H1 (cell line): ENCODE measurements around the gene CRABP2. TPM values are rescaled to one million over a fixed set of nuclear protein-coding genes. Genes with fewer than 3 reads are reported as not detected.

ENCODE experiments used
- CTCF ChIA-PET: fragments of 300-600 bp; sonication (Branson Sonifier 250); formaldehyde crosslinking; loops from one replicate; lab custom pipeline; 2021; ENCODE audit not compliant: partially characterized antibody; lab: Charles Lee
- POLR2A ChIA-PET: fragments of 300-600 bp; sonication (Branson Sonifier 250); formaldehyde crosslinking; loops from one replicate; lab custom pipeline; 2021; ENCODE audit warnings: inconsistent platforms; ENCODE audit not compliant: partially characterized antibody; lab: Charles Lee
- DNase-seq, 2 experiments: peaks; one replicate each; pipeline versions ENCODE4 v3.0.0 to v3.0.0-alpha.2; 2010 to 2022; ENCODE audit warnings: low spot score in 2 of 2, low read depth in 1 of 2, mixed read lengths in 1 of 2
- FAIRE-seq: peaks from 2 replicates; lab custom pipeline; 2011; peaks lifted over from hg19 to GRCh38; lab: Jason Lieb, UNC
- H2AFZ ChIP-seq: 2 replicates; pipeline ENCODE4 v1.8.1; 2012; ENCODE audit warnings: low read length, inconsistent platforms
- H2AK5ac ChIP-seq: 2 replicates; pipeline ENCODE4 v1.6.1; 2013; ENCODE audit warnings: low read depth, low read length
- H2BK120ac ChIP-seq: replicated peaks from 2 replicates; pipeline ENCODE3; 2013; ENCODE audit warnings: low read depth, low read length, inconsistent platforms
- H2BK12ac ChIP-seq: 2 replicates; pipeline ENCODE4 v1.6.1; 2013; ENCODE audit warnings: low read depth, low read length
- H2BK15ac ChIP-seq: 2 replicates; pipeline ENCODE4 v1.6.1; 2013; ENCODE audit warnings: low read length
- H2BK20ac ChIP-seq: 2 replicates; pipeline ENCODE4 v1.6.1; 2013; ENCODE audit warnings: low read length
- H2BK5ac ChIP-seq: 2 replicates; pipeline ENCODE4 v1.6.1; 2013; ENCODE audit warnings: low read depth, low read length
- H3K14ac ChIP-seq: 2 replicates; pipeline ENCODE4 v1.6.1; 2013; ENCODE audit warnings: inconsistent platforms; ENCODE audit not compliant: insufficient read length
- H3K18ac ChIP-seq: 2 replicates; pipeline ENCODE4 v1.6.1; 2013; ENCODE audit warnings: low read length; ENCODE audit errors: extremely low read depth
- H3K23ac ChIP-seq: 2 replicates; pipeline ENCODE4 v1.6.1; 2013; ENCODE audit warnings: inconsistent platforms; ENCODE audit not compliant: insufficient read length
- H3K23me2 ChIP-seq: 2 replicates; pipeline ENCODE4 v1.6.1; 2013; ENCODE audit warnings: low read depth, low read length
- H3K27ac ChIP-seq: 2 replicates; pipeline ENCODE4 v1.6.1; 2011; ENCODE audit warnings: low read depth, low read length, inconsistent platforms
- H3K27me3 ChIP-seq, 4 experiments: replicated peaks in 1 of 4; 1 replicate in 1 of 4; 2 replicates in 3 of 4; pipeline versions ENCODE4 v1.6.1 to v1.8.1; 2011 to 2013; ENCODE audit warnings: low read length in 3 of 4, mild to moderate bottlenecking in 3 of 4, inconsistent platforms in 2 of 4, mixed read lengths in 2 of 4, moderate library complexity in 1 of 4; ENCODE audit not compliant: control insufficient read depth in 3 of 4, insufficient read depth in 3 of 4; ENCODE audit errors: extremely low read depth in 1 of 4
- H3K36me3 ChIP-seq, 4 experiments: 2 replicates each; pipeline versions ENCODE4 v1.6.1 to v1.8.1; 2011 to 2013; ENCODE audit warnings: mild to moderate bottlenecking in 4 of 4, low read length in 3 of 4, moderate library complexity in 2 of 4, control low read depth in 1 of 4, inconsistent platforms in 1 of 4; ENCODE audit not compliant: insufficient read depth in 4 of 4, control insufficient read depth in 2 of 4
- H3K4ac ChIP-seq: replicated peaks from 2 replicates; pipeline ENCODE3; 2013; ENCODE audit warnings: low read length, low read depth, mixed read lengths, inconsistent platforms; ENCODE audit not compliant: insufficient read length
- H3K4me1 ChIP-seq, 4 experiments: replicated peaks in 1 of 4; 1 replicate in 1 of 4; 2 replicates in 3 of 4; pipeline versions ENCODE4 v1.6.1 to v1.8.1; 2011 to 2013; ENCODE audit warnings: low read length in 3 of 4, inconsistent platforms in 2 of 4, mixed read lengths in 1 of 4; ENCODE audit not compliant: insufficient read depth in 4 of 4, control insufficient read depth in 3 of 4
- H3K4me2 ChIP-seq, 2 experiments: 2 replicates each; pipeline versions ENCODE4 v1.6.1 to v1.8.1; 2011 to 2013; ENCODE audit warnings: low read depth in 2 of 2, low read length in 2 of 2, control low read depth in 1 of 2, inconsistent platforms in 1 of 2, mild to moderate bottlenecking in 1 of 2; ENCODE audit not compliant: insufficient read depth in 1 of 2
- H3K4me3 ChIP-seq, 4 experiments: fragments of 200-600, 300-600 bp in 1 of 4; sonication (generic), shearing (Covaris generic), sonication (Bioruptor Twin) in 1 of 4; 2 replicates each; pipeline versions ENCODE4 v1.5.1 to v1.8.1; 2011 to 2016; ENCODE audit warnings: low read length in 4 of 4, low read depth in 3 of 4, control low read depth in 2 of 4, inconsistent platforms in 2 of 4, mild to moderate bottlenecking in 2 of 4, mixed read lengths in 1 of 4, moderate library complexity in 1 of 4; ENCODE audit not compliant: insufficient read depth in 2 of 4; ENCODE audit errors: extremely low read depth in 1 of 4
- H3K56ac ChIP-seq: replicated peaks from 2 replicates; pipeline ENCODE3; 2013; ENCODE audit warnings: low read depth, mild to moderate bottlenecking, mixed read lengths, low read length, inconsistent platforms; ENCODE audit not compliant: insufficient read length
- H3K79me1 ChIP-seq: 2 replicates; pipeline ENCODE4 v1.6.1; 2013; ENCODE audit warnings: low read depth, low read length, control low read depth
- H3K79me2 ChIP-seq, 2 experiments: 2 replicates each; pipeline versions ENCODE4 v1.6.1 to v1.8.1; 2012 to 2013; ENCODE audit warnings: low read length in 2 of 2, mild to moderate bottlenecking in 2 of 2, inconsistent platforms in 1 of 2; ENCODE audit not compliant: insufficient read depth in 2 of 2, control insufficient read depth in 1 of 2
- H3K9ac ChIP-seq, 4 experiments: replicated peaks in 1 of 4; 1 replicate in 1 of 4; 2 replicates in 3 of 4; pipeline versions ENCODE4 v1.6.1 to v1.8.1; 2011 to 2013; ENCODE audit warnings: low read depth in 3 of 4, low read length in 3 of 4, control low read depth in 2 of 4, mild to moderate bottlenecking in 2 of 4, moderate library complexity in 2 of 4, inconsistent platforms in 1 of 4; ENCODE audit errors: extremely low read depth in 1 of 4
- H3K9me3 ChIP-seq, 2 experiments: 2 replicates each; pipeline versions ENCODE4 v1.6.1 to v1.8.1; 2012 to 2013; ENCODE audit warnings: mild to moderate bottlenecking in 2 of 2, moderate library complexity in 2 of 2, control low read depth in 1 of 2, inconsistent platforms in 1 of 2, low read depth in 1 of 2, low read length in 1 of 2, mixed read lengths in 1 of 2; ENCODE audit not compliant: insufficient read depth in 2 of 2
- H4K20me1 ChIP-seq, 2 experiments: replicated peaks in 1 of 2; 2 replicates each; pipeline versions ENCODE3 to v1.8.1; 2011 to 2013; ENCODE audit warnings: inconsistent platforms in 2 of 2, low read length in 2 of 2, mild to moderate bottlenecking in 1 of 2; ENCODE audit not compliant: insufficient read depth in 2 of 2, control insufficient read depth in 1 of 2
- H4K5ac ChIP-seq: 2 replicates; pipeline ENCODE4 v1.6.1; 2013; ENCODE audit warnings: low read length, low read depth, mixed read lengths, inconsistent platforms; ENCODE audit not compliant: insufficient read length
- H4K8ac ChIP-seq: 2 replicates; pipeline ENCODE4 v1.8.0; 2013; ENCODE audit warnings: mild to moderate bottlenecking, moderate library complexity, low read length, inconsistent platforms; ENCODE audit not compliant: insufficient read depth; ENCODE audit errors: extremely low read depth
- H4K91ac ChIP-seq: replicated peaks from 2 replicates; pipeline ENCODE3; 2013; ENCODE audit warnings: low read length, mixed read lengths, inconsistent platforms; ENCODE audit not compliant: insufficient read length
- CHD2 ChIP-seq: IDR thresholded peaks from 2 replicates; pipeline ENCODE4 v1.6.1; 2012; ENCODE audit warnings: low read length, improper control_type of control experiment
- EZH2 ChIP-seq: fragments of 200-600 bp; sonication (generic); IDR thresholded peaks from 2 replicates; pipeline ENCODE4 v1.7.1; 2012; ENCODE audit warnings: low read depth, mild to moderate bottlenecking, moderate library complexity, low read length, inconsistent platforms; ENCODE audit not compliant: severe bottlenecking
- KDM5A ChIP-seq: fragments of 200-600 bp; IDR thresholded peaks from 2 replicates; pipeline ENCODE4 v1.7.1; 2012; ENCODE audit warnings: mild to moderate bottlenecking, low read length, inconsistent platforms, mixed read lengths
- POLR2A ChIP-seq, 2 experiments: IDR thresholded peaks; 1 replicate in 1 of 2; 2 replicates in 1 of 2; pipeline ENCODE4 v1.6.1; 2011; ENCODE audit warnings: low read depth in 2 of 2, low read length in 2 of 2, mild to moderate bottlenecking in 2 of 2; ENCODE audit errors: control extremely low read depth in 1 of 2
- SIN3A ChIP-seq, 2 experiments: IDR thresholded peaks in 1 of 2; conservative IDR thresholded peaks in 1 of 2; 2 replicates each; pipeline ENCODE4 v1.6.1; 2011 to 2012; ENCODE audit warnings: low read length in 2 of 2, improper control_type of control experiment in 1 of 2, low read depth in 1 of 2, mild to moderate bottlenecking in 1 of 2
- SRF ChIP-seq: IDR thresholded peaks from 2 replicates; pipeline ENCODE4 v1.6.1; 2011; ENCODE audit warnings: mild to moderate bottlenecking, low read depth, low read length, moderate library complexity
- WGBS, 2 experiments: shearing (Covaris generic) in 1 of 2; methylation state at CpG; one replicate each; pipeline versions ENCODE4 v1.1.6 to v1.1.7; 2013 to 2015; ENCODE audit warnings: low lambda C conversion rate in 2 of 2, mixed read lengths in 2 of 2, inconsistent platforms in 1 of 2, low coverage in 1 of 2, missing lambda C conversion rate in 1 of 2; ENCODE audit not compliant: insufficient replicate concordance in 2 of 2, insufficient coverage in 1 of 2, insufficient read length in 1 of 2; ENCODE audit errors: extremely low coverage in 1 of 2, missing lambda C conversion rate in 1 of 2; 5-methylcytosine and 5-hydroxymethylcytosine counted together
- polyA plus RNA-seq, 7 experiments: library from polyadenylated mRNA; depleted of rRNA in 3 of 7; stranded (reverse) in 5 of 7; unstranded in 2 of 7; fragments of >200 nt in 5 of 7; fragments of 200-250 nt in 2 of 7; gene quantifications; 1 replicate in 5 of 7; 2 replicates in 1 of 7; 4 replicates in 1 of 7; pipeline versions ENCODE4 v1.2.1 to v1.2.3, GENCODE V29; 2011 to 2013; ENCODE audit warnings: missing spikeins in 2 of 7, mixed read lengths in 2 of 7
- total RNA-seq: library from RNA; stranded (reverse); fragmentation: NEBNext Ultra II Directional; extraction: Animal tissue kit (Norgen Biotek cat#: 25700); gene quantifications from 2 replicates; pipeline ENCODE4 v1.2.1, GENCODE V29; 2021

CRABP2 gene
- total and polyA plus RNA-seq, 2 of the 8 experiments (the other 6 are each of a cell fraction or from before 2014, with no cell fraction given), result 69.2 to 119 TPM

DNA sequence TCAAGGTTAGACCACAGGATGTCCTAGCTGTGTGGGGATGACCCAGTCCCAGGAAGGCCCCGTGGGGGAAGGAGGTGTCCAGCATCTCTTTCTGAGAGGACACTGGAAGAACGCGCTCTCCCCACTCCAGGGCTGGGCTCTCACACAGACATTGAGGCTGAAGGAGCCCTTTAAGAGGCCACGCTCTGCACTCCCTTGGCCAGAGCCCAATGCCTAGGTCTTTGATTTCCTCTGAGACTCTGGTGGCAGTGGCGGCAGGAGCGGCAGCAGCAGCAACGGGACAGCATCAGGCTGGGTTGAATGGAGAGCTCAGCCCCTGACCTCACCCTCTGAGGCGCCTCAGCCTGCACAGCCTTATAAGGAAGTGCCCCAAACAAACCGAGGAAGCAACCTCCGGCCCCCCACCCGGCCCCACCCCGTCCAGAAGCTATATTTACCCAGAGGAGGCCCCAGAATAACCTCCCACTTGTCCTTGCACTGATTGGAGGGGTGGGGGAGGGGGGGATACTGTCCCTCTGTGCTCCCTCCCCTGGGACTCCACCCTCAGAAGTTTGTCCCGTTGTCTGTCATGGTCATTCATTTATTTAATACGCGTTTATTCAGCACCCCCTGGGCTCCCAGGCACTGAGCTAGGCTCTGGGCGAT lies 40.5 kb downstream of the CRABP2 start:
- H2BK120ac ChIP-seq, result peak overlapping the region; percentile 57
- H3K4me2 ChIP-seq, result peak overlapping the region; percentile 13 to 45; a peak in 2 of 4 replicates
- POLR2A ChIA-PET, result interaction anchor here (0.7 to 12.0 kb wide), 17 partner anchors 11 to 104 kb away, joined by 3 to 419 read pairs (median 4); partner anchors contain the start of genes CRABP2, HDGF, ISG20L2 and METTL25B
- peak overlapping the region; percentile 93; the same call in 1 of the 2 replicates for H2BK5ac ChIP-seq
- H4K20me1 ChIP-seq, result peaks cover 0 to 1% of the 10 kb centered on the region in 2 experiments
- peaks cover 15 to 78% (median 66%) of the 10 kb centered on the region in 4 experiments for H3K4me1 ChIP-seq
- peak overlapping the region; percentile 99 for H2BK12ac ChIP-seq
- no peak overlapping the region for H3K14ac ChIP-seq
- peak overlapping the region; percentile 93 for H2AK5ac ChIP-seq
- CTCF ChIA-PET, result interaction anchor here (0.6 to 66.0 kb wide), 5 partner anchors 21 to 346 kb away, joined by 3 to 4284 read pairs (median 254); partner anchors contain the start of genes BCAN, CRABP2, HAPLN2 and ISG20L2
- H3K79me1 ChIP-seq, result no peaks in the 10 kb centered on the region; the same call in 1 of the 2 replicates
- peak overlapping the region in 2 of 4 experiments; percentile 14 to 40; a peak in 3 of 7 replicates for H3K9ac ChIP-seq
- H3K27me3 ChIP-seq, result no peaks in the 10 kb centered on the region
- H3K9me3 ChIP-seq, result no peaks in the 10 kb centered on the region
- peak overlapping the region; percentile 79 for H3K4ac ChIP-seq
- FAIRE-seq (no peak), DNase-seq (peak in 1 of 2 experiments; percentile 55)
- no peak overlapping the region for H3K56ac ChIP-seq
- 54% methylated on average over 11 of the region's 16 CpGs; no CpG with 5 or more reads in 1 of the 2 experiments for WGBS, 2 experiments
- peak overlapping the region; percentile 97 for H2BK20ac ChIP-seq
- 0 out of 2 replicates have a peak overlapping the region, but pooled peaks have one; percentile 14 for H4K8ac ChIP-seq
- no peak overlapping the region for H2AFZ ChIP-seq
- H3K36me3 ChIP-seq, result no peaks in the 10 kb centered on the region; a peak in 1 of 8 replicates
- H3K23me2 ChIP-seq, result peaks cover 5% of the 10 kb centered on the region
- H4K5ac ChIP-seq, result peak overlapping the region; percentile 10
- no peak overlapping the region for H3K23ac ChIP-seq
- no peak overlapping the region for H3K27ac ChIP-seq
- H3K79me2 ChIP-seq, result no peaks in the 10 kb centered on the region
- H3K4me3 ChIP-seq, result peak overlapping the region in 1 of 4 experiments; percentile 5; a peak in 2 of 8 replicates
- H2BK15ac ChIP-seq, result peak overlapping the region; percentile 77; the same call in 1 of the 2 replicates
- H4K91ac ChIP-seq, result peak overlapping the region; percentile 81
- peak overlapping the region; percentile 96 for H3K18ac ChIP-seq
- TF ChIP-seq EZH2 (no peak), SIN3A (conservative IDR thresholded peaks at IDR 0.05 in 1 of 2, IDR thresholded peaks at IDR 0.05 in 1 of 2; ENCODE audit: low read depth in 1 of 2, low read length in 2 of 2) (no peak), KDM5A (no peak), CHD2 (no peak), SRF (peak; percentile 85), POLR2A (IDR thresholded peaks at IDR 0.05; ENCODE audit: control extremely low read depth in 1 of 2, low read depth in 2 of 2, low read length in 2 of 2) (peak in 1 of 2 experiments; percentile 64; a peak in 1 of 3 replicates)
